GM23338 (cell line): ENCODE measurements around the gene VGLL4. TPM values are rescaled to one million over a fixed set of nuclear protein-coding genes. Genes with fewer than 3 reads are reported as not detected.

Experiments used
- EZH2phosphoT487 ChIP-seq: fragments of 200-600 bp; sonication (generic); IDR thresholded peaks from one replicate; pipeline ENCODE4 v1.8.1; 2018; ENCODE audit warnings: antibody characterized with exemption; ENCODE audit not compliant: unreplicated experiment
- NANOG ChIP-seq: IDR thresholded peaks from 2 replicates; pipeline ENCODE4 v1.6.1; 2016; ENCODE audit warnings: antibody characterized with exemption, borderline replicate concordance
- POLR2AphosphoS5 ChIP-seq: IDR thresholded peaks from 2 replicates; pipeline ENCODE4 v1.6.1; 2016; ENCODE audit warnings: antibody characterized with exemption, low read depth
- ZNF114 ChIP-seq: fragments of 250-450 bp; sonication (Bioruptor Pico); IDR thresholded peaks from 2 replicates; pipeline ENCODE4 v1.5.0; 2020; ENCODE audit warnings: mild to moderate bottlenecking, moderate library complexity
- polyA plus RNA-seq: library from polyadenylated mRNA; unstranded; fragments of >200 nt; fragmentation: Nextera tagmentation; extraction: Ambion mirVana; gene quantifications from 2 replicates; pipeline ENCODE4 v1.2.1, GENCODE V29; 2016
- total RNA-seq: library from RNA; depleted of rRNA; stranded (reverse); fragments of >200 nt; shearing (Covaris generic); gene quantifications from 2 replicates; pipeline ENCODE4 v1.2.3, GENCODE V29; 2014
- TF ChIP-seq, protein P1 (sequence below): fragments of 250-450 bp; sonication (Bioruptor Pico); IDR thresholded peaks from 2 replicates; pipeline ENCODE4 v1.5.0; 2020; ENCODE audit warnings: mild to moderate bottlenecking, moderate library complexity
- TF ChIP-seq, protein P2 (sequence below): IDR thresholded peaks from one replicate; pipeline ENCODE4 v1.6.1; 2018; ENCODE audit warnings: antibody characterized with exemption; ENCODE audit not compliant: unreplicated experiment

Gene VGLL4
- total and polyA plus RNA-seq, 2 experiments from 2014 or later = 20.8 to 45.9 TPM

DNA sequence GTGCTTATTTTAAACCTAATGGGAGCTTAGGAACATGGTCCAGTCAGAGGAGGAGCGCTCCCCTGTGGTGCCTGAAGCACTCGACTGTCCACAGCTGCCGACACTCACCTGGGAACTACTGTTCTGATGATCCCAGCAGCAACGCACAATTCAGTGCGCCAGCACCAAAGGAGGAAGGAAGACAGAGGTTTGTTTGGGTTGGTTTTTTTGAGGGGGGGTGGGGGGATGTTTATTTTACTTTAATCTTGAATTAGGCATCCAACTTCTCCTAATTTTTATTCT, 48.8 kb upstream of the VGLL4 start (continued):
- TF ChIP-seq, protein P1, sequence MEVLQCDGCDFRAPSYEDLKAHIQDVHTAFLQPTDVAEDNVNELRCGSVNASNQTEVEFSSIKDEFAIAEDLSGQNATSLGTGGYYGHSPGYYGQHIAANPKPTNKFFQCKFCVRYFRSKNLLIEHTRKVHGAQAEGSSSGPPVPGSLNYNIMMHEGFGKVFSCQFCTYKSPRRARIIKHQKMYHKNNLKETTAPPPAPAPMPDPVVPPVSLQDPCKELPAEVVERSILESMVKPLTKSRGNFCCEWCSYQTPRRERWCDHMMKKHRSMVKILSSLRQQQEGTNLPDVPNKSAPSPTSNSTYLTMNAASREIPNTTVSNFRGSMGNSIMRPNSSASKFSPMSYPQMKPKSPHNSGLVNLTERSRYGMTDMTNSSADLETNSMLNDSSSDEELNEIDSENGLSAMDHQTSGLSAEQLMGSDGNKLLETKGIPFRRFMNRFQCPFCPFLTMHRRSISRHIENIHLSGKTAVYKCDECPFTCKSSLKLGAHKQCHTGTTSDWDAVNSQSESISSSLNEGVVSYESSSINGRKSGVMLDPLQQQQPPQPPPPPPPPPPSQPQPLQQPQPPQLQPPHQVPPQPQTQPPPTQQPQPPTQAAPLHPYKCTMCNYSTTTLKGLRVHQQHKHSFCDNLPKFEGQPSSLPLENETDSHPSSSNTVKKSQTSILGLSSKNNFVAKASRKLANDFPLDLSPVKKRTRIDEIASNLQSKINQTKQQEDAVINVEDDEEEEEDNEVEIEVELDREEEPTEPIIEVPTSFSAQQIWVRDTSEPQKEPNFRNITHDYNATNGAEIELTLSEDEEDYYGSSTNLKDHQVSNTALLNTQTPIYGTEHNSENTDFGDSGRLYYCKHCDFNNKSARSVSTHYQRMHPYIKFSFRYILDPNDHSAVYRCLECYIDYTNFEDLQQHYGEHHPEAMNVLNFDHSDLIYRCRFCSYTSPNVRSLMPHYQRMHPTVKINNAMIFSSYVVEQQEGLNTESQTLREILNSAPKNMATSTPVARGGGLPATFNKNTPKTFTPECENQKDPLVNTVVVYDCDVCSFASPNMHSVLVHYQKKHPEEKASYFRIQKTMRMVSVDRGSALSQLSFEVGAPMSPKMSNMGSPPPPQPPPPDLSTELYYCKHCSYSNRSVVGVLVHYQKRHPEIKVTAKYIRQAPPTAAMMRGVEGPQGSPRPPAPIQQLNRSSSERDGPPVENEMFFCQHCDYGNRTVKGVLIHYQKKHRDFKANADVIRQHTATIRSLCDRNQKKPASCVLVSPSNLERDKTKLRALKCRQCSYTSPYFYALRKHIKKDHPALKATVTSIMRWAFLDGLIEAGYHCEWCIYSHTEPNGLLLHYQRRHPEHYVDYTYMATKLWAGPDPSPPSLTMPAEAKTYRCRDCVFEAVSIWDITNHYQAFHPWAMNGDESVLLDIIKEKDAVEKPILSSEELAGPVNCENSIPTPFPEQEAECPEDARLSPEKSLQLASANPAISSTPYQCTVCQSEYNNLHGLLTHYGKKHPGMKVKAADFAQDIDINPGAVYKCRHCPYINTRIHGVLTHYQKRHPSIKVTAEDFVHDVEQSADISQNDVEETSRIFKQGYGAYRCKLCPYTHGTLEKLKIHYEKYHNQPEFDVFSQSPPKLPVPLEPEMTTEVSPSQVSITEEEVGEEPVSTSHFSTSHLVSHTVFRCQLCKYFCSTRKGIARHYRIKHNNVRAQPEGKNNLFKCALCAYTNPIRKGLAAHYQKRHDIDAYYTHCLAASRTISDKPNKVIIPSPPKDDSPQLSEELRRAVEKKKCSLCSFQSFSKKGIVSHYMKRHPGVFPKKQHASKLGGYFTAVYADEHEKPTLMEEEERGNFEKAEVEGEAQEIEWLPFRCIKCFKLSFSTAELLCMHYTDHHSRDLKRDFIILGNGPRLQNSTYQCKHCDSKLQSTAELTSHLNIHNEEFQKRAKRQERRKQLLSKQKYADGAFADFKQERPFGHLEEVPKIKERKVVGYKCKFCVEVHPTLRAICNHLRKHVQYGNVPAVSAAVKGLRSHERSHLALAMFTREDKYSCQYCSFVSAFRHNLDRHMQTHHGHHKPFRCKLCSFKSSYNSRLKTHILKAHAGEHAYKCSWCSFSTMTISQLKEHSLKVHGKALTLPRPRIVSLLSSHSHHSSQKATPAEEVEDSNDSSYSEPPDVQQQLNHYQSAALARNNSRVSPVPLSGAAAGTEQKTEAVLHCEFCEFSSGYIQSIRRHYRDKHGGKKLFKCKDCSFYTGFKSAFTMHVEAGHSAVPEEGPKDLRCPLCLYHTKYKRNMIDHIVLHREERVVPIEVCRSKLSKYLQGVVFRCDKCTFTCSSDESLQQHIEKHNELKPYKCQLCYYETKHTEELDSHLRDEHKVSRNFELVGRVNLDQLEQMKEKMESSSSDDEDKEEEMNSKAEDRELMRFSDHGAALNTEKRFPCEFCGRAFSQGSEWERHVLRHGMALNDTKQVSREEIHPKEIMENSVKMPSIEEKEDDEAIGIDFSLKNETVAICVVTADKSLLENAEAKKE (CRISPR knock-in tag) = no peak
- TF ChIP-seq, protein P2, sequence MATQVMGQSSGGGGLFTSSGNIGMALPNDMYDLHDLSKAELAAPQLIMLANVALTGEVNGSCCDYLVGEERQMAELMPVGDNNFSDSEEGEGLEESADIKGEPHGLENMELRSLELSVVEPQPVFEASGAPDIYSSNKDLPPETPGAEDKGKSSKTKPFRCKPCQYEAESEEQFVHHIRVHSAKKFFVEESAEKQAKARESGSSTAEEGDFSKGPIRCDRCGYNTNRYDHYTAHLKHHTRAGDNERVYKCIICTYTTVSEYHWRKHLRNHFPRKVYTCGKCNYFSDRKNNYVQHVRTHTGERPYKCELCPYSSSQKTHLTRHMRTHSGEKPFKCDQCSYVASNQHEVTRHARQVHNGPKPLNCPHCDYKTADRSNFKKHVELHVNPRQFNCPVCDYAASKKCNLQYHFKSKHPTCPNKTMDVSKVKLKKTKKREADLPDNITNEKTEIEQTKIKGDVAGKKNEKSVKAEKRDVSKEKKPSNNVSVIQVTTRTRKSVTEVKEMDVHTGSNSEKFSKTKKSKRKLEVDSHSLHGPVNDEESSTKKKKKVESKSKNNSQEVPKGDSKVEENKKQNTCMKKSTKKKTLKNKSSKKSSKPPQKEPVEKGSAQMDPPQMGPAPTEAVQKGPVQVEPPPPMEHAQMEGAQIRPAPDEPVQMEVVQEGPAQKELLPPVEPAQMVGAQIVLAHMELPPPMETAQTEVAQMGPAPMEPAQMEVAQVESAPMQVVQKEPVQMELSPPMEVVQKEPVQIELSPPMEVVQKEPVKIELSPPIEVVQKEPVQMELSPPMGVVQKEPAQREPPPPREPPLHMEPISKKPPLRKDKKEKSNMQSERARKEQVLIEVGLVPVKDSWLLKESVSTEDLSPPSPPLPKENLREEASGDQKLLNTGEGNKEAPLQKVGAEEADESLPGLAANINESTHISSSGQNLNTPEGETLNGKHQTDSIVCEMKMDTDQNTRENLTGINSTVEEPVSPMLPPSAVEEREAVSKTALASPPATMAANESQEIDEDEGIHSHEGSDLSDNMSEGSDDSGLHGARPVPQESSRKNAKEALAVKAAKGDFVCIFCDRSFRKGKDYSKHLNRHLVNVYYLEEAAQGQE = no peak
- no peak for TF ChIP-seq ZNF114 (CRISPR knock-in tag)
- no peak for TF ChIP-seq POLR2AphosphoS5
- TF ChIP-seq NANOG = no peak
- TF ChIP-seq EZH2phosphoT487 = no peak
